HG02970 (cell line): ENCODE results near the gene MEIOB.

Source experiments
- ATAC-seq: cut with Tn5 transposase; IDR thresholded peaks from one replicate; pipeline ENCODE4 v1.9.1; 2021; ENCODE audit warnings: mild to moderate bottlenecking, moderate library complexity, moderate number of reproducible peaks; ENCODE audit not compliant: unreplicated experiment, low FRiP score

Gene MEIOB

DNA sequence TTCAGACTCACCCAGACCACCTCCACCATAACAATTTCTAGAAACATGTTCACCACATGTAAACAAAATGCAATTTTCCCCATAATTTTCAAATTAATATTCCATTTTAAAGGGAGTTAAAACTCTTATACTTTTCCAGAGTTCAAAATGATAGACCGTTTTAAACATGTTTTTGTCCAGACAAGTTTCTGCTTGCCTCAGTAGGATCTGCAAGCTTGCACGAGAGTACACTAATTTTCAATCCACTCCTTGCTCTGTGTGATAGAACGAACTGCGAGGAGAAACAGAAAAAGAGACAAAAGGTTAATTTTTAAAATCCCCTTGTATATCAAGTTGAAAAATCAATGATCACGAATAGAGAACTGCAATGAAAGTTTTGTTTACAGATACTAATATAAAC, 37.9 kb downstream of the MEIOB start:
- no peak for ATAC-seq

DNA sequence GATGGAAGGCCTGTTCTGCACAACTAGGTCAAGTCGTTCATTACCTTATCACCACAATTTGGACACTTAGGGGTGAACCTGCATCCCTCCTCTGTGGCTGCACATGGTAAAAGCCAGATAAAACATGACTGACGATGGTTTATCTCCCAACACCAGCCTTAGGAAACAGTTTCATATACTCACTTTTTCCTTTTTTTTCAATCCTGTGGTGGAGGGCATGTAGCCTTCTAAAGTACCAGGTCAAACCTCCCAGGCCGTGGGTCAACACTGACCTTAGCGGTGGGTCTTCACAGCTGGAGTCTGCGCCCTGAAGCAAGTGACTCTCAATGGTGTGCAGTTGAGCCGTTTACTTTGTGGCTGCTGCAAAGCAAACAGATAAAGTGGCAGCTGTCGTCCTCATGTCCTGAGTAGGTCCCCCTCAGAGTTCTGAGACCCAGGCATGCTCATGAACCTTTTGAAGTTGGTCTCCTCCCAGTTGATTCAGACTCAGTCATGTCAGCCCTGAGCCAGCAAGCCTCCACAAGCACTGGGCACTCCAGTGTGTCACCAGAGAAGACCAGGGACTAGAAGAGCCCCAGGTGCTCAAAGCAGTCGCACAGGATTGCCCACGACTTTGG, 39.0 kb downstream of the MEIOB start:
- no peak for ATAC-seq

DNA sequence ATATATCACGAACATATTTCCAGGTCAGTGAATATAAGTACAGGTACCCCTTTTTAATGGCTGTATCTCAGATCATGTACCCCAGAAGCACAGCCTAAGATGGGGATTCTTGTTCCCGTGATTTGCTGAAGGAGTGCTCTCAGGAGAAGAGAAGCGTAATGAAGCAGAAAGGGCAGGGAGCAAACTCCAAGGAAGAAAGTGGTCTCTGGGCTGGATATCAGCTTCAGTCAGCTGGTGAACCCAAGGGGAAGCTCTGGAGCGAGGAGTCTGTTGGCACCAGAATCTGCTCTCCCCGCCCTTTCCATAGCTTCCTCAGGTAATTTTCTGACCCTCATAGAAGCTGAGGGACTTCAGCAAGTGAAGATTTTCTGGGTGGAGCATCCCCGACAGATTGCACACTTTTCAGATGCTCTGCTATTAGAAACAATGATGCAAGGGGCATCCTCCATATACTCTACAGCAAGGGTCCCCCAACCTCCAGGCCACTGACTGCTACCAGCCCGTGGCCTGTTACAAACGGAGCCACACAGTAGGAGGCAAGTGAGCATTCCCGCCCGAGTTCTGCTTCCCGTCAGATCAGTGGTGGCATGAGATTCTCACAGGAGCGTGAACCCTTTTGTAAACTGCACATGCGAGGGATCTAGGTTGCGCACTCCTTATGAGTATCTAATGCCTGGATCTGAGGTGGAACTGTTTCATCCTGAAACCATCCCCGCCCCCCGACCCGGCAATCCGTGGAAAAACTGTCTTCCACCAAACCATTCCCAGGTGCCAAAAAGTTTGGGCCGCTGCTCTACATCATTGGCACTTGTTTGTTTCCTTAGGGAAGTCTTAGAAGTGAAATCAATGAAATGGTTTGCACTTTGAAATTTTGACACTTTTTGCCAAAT, 40.5 kb downstream of the MEIOB start:
- ATAC-seq: no peak

DNA sequence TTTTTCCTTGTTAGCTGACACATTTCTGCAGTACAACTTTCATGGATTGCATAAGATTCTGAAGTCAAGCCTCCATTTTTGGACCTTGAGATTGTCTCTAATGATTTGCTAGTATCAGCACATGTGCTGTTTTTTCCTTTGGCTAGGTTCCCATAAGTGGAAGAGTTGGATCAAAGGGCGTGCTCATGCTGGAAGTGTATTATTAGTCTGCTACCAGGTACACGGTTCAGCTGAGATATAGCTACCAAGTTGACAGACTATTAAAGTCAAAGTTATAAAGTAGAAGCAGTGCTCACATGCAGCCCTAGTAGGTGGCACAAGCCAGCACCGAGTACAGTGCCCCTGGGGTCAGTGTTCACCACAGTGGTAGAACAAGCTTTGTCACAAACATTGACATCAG, 41.8 kb downstream of the MEIOB start:
- no peak for ATAC-seq

DNA sequence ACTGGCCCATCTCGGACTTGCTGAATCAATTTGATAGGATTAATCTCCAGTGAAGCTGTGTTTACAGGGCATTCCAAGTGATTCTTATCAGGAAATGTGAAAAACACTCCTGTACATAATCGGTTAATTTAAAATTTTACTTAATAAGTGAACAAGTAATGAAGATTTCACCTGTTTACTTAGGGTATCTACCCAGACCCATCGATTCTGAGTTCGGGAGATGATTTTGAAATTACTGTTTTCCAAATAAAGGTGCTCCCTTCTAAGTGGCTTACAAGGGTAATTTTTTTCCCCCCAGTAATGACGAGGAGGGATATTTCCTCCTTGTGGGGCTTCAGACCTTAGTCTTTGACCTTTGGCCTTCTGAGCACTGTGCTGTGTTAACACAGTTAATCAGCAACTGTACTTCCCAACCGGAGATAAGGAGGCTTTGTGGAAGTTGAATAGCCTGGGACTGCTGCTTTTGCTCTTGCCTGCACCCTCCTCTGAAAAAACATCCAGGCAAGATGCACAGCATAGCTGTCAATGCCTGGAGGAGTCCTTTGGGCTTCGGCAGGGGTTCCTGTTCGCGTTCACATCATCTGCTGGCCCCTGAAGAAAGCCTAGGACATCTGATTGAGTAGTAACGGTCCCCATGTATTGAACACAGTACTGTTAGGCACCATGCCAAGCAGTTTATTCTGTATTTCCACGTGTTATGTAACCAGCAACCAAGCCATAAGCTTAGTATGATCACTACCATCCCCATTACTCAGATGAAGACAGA, 43.1 kb downstream of the MEIOB start:
- no peak for ATAC-seq

DNA sequence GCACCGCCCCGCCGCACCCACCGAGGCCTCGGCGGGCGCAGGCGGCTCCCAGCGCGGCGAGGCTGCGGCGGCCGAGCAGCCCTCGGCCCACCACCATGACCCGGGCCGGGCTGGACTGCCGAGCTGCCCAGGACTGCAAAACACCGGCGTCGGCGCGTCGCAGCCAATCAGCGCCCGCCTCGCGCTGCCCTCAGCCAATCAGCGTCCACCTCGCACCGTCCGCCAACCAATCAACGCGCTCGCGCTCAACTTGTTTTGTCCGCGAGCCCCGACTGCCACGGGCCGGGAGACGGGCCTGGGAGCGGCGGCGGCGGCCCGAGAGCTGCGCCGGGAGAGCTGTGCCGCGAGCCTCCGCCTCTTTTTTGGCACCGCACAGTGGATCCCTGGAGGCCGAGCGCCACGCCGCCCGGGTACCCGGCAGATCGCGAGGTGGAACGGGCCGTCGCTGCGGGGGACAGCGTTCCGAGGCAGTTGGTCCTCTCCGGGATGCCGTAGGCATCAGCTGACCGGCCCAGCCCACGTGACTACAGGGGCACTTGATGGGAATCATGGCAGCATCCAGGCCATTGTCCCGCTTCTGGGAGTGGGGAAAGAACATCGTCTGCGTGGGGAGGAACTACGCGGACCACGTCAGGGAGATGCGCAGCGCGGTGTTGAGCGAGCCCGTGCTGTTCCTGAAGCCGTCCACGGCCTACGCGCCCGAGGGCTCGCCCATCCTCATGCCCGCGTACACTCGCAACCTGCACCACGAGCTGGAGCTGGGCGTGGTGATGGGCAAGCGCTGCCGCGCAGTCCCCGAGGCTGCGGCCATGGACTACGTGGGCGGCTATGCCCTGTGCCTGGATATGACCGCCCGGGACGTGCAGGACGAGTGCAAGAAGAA, 45.0 kb downstream of the MEIOB start, which contains the start of the genes FAHD1 and HAGH:
Gene FAHD1 (plus strand): TSS at position 516 of the 883 bp plus-strand sequence. CDS start 33 bp downstream, at position 549.
Gene HAGH (minus strand): TSS at position 135 of the 883 bp plus-strand sequence. CDS start 38 bp downstream, at position 97.
- peak; percentile 84 for ATAC-seq

DNA sequence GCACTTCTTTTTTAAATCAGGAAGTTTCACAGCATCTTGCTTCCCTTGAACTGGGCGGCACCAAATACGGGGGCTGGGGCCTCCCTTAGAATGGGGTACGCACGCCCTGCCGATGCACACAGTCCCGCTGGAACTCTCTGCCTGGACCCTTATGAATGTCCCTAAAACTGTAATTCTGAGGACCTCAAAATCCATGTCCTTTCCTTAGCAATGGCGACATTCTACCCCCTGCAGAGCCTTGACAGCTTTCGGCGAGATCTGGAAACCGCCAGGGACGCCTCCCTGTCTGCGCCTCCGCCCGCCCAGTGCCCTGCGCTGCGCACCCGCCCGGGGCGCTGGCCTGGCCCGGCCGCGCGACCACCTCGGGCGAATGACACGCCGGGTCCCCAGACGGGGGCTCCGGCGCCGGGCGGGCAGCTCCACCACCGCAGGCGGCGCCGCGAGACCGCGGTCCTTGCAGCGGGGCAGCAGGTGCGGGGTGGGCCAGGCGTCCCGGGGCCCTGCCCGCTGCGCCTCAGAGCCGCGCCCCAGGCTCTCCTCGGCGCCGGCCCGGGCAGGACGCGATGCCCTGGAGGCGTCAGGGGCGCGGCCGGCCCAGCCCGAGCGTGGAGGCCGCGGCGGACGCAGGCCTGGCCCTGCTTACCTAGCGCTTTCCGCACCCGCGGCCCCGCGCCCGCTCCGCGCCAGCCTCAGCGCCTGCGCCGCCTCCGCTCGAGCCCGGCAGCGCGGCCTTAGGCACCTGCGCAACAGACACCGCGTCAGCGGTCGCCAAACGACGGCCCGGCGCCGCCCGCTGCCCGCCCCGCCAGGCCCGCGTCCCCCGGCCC, 45.9 kb downstream of the MEIOB start:
- peak; percentile 66 for ATAC-seq

DNA sequence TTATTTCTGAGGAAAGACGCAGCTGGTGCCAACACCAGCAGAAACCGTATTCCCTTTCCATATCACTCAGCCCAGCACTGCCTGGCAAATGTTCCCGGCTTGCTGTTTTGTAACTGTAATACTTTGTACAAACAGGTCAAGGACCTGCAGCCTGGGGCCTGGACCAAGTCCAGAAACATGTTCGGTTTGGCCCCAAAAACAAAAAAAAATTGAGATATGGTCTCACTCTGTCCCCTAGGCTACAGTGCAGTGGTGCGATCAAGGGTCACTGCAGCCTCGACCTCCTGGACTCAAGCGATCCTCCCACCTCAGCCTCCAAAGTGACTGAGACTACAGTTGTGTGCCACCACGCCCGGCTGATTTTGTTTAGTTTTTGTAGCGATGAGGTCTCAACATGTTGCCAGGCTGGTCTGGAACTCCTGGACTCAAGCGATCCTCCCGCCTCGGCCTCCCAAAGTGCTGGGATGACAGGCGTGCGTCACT, 46.5 kb downstream of the MEIOB start:
- no peak for ATAC-seq

DNA sequence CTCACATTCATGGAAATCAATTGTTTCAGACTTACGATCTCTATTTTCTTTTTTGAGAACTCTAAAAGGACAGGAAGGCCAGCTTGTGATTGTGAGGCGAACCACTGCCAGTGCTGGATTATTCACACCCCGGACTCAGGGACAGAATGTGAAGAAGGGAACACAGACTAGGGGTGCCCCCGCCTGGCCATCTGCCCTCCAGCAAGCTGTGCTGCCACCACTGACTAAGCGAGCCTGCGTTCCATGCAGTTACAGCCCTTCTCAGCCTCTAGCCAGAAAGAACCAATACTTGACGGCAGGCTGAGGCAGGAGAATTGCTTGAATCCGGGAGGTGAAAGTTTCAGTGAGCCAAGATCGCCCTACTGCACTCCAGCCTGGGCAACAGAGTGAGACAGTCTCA, 48.1 kb downstream of the MEIOB start:
- ATAC-seq: no peak

DNA sequence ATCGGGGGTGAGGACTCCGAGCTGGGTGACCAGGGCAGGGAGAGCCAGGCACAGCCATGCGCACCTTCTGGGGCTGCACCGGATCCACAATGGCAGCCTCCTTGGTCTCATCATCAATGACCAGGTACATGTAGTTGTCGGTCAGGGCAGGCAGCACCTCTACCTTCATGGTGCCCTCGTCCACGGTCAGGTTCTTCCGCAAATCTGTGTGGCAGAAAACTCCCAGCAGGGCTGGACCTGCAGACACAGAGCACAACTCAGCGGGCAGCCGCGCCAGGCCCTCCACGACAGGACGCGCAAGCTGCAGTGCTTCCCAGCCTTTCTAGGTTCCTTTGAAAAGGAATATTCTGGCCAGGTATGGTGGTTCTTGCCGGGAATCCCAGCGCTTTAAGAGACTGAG, 49.2 kb downstream of the MEIOB start:
- ATAC-seq: no peak

DNA sequence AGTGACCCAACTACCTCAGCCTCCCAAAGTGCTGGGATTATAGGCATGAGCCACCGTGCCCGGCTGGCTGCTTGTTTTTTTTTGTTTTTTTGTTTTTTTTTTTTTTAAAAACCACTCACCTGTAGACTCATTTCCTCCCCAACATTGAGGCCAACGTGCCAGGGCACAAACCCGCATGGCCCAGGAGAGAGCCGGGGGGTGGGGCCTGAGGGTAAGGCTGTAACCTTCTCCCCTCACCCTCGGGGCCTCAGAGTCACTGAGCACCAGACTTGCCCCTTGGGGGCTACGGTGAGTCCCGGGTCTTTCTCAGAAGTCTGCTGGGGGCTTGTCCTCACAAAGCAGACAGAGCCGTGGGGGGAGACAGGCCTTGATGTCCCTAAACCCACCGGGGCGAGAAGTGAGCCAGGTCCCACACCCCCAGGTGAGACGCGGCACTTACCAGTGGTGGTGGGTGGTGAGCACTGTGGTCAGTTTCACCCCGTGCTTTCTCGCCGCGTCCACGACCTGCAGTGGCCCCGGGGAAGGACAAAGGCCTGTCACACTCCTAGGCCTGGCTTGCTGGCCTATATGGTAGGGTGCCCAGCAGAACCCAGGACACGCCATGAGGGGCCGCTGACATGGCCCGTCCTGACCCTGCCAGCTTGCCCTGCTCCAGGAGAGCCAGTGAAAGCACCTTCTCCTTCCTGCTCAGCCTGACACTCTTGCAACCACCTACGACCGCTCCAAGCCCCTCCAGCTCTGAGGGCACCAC, 49.9 kb downstream of the MEIOB start:
- no peak for ATAC-seq

DNA sequence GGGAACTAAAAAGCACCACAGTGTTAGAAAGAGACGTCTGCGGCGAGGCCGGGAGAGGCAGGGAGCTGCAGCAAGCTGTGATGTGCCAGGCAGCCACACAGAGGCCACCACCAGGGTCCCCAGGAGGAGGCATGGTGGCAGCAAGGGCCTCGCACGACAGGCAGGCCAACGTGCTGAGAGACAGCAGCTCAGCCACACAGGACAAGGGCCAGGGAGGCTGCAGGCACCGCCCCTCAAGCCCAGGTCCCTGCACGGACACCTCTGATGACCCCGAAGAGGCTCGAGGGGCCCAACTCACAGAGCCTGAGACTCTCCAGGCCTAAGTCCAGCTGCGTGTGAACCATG, 51.0 kb downstream of the MEIOB start:
- ATAC-seq: no peak

DNA sequence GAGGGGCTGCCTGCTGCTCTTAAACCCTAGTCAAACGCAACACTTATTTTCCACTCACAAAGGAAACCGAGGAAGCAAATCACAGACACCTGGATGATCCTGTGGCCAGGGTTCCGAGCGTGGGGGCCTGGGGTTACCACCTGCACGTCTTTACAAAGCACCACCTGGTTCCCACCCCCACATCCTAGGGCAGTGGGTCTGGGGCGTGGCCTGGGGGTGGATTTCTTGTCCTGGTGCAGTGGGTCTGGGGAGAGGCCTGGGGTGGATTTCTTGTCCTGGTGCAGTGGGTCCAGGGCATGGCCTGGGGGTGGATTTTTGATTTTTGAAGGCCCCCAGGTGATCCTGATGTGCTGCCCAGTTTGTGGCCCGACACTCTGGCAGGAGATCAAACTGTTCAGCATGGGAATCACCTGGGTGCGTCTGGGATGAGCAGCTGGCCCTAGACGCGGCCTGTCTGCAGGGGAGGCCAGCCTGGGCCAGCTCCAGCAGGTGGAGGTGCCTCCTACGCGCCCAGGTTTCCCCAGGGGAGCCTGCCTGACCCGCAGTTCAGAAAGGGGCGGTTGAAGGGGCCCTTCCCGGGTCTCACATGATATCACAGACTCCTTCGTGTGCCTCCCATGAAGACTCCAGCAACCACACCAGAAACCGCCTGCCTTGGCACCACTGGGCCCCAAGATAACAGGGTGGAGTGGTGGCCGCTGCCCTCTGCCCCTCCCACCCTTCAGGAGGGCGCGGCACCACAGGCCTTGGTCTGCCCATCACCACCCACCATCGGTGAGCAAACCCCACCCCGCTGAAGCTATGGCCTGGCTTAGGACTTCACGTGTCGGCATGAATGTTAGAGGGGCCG, 51.6 kb downstream of the MEIOB start:
- no peak for ATAC-seq

DNA sequence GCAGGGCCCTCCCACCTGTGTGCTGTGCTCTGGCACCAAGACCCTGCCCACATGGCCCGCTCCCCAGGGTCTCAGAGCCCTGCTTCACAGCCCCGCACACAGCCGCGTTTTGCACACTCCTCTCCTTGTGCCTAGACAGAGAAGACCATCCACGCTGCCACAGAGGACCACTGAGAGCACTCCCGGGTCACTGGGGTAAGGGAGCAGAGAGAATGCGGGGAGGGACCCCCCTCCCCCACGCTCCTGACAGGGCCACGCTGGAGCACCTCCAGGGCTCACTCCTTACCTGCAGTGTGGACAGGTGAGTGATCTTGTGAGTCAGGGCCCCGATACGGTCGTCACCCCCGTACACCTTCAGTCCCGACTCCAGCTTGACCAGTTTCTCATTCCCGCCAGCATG, 52.4 kb downstream of the MEIOB start:
- ATAC-seq: no peak

DNA sequence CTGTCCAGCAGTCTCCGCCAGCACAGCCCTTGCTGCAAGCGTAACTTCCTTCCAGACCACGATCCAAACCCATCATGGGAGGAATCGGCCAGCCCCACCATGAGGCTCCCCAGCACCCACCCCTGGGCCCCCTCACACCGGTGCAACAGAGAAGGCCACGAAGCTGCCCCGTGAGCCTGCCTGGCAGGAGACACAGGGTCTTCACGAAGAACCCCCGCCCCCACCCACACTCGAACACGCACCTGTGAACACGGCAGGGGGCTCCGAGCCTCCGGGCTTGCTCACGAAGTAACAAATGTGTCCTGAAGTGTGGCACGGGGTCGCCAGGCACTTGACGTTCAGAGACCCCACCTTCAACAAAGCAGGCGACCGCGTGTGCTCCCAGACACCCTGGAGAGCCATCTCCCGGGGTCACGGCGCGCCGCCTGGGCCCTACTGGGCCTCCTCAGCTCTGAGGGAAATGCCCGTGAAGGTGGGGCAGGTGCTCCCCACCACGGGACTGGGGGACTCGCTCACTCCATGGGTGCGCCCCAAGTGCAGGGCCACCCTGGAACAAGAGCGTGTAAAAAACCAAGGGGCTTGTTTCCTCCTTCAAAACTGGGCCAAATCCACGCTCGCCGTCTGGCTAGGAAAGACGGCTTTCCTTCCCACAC, 53.0 kb downstream of the MEIOB start:
- no peak for ATAC-seq

DNA sequence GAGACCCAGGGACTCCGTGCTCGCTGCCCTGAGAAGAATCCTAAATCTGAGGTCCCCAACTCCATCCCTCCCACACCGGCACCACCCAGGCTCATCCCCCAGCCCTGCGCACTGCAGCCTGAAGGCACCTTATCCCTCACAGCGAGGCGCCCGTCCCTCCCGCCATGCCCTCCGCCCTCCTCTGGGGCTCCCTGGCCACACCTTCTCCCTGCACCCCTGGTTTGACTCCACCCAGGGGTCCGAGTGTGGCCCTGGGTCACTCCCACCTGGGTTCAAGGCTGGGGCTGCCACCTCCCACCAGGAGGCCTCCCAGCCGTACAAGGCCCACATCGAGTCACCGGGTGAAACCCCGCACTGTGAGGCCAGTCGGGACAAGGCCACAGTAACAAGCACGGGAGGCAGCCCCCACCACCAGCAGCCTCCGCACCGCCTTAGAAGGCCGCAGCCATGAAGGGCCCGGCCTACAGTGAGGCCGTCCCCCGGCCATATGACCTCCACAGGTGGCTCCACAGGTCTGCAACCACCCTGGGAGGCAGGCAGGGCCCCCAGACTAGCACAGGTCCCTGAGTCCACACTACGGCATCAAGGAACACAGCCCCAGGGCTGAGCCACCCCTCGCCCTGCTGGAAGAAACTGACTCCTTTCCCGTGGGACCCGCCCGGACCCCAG, 53.6 kb downstream of the MEIOB start:
- ATAC-seq: no peak

DNA sequence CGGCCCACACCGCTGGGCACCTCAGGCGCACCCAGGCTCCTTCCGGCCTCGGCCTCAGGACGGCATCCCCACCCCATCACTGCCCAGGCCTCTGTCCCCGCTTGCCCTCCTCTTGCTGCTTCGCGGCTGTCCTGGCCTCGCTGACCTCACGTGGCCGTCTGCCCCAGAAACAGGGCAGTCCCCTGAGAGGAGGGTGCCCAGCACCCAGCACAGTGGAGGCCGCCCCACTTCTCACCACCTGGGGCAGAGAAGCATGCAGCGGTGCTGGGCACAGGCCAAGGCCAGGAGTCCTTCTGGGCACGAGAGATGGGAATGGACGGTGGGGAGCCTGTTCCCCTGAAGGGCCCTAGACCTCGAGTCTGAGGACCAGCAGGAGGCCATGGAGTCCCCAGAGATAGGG, 54.2 kb downstream of the MEIOB start:
- ATAC-seq: no peak
